GM19351 (cell line): ENCODE data around the gene ASXL2.

Source experiments
- ATAC-seq: cut with Tn5 transposase; IDR thresholded peaks from one replicate; pipeline ENCODE4 v1.9.1; 2021; ENCODE audit warnings: mild to moderate bottlenecking, moderate library complexity; ENCODE audit not compliant: unreplicated experiment

Gene ASXL2

DNA sequence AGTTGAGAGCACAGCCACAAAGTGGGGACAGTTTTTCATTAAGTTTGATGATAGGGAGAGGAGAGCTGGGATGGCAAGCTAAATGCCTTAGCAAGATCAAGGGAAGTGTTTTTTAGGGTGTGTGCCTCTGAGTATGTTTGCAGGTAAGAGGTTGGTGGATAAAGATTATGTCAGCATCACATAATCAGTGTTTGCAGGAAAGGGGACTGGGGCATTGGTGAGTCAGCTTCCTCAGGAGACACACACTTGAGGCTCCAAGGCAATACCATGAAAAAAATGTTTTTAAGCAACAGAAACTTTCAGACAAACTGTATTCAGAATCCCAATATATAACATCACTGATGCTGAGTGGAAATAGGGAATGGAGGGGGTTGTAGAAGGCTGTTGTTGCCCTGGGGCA, 179.5 kb downstream of the ASXL2 start:
- ATAC-seq = no peak

DNA sequence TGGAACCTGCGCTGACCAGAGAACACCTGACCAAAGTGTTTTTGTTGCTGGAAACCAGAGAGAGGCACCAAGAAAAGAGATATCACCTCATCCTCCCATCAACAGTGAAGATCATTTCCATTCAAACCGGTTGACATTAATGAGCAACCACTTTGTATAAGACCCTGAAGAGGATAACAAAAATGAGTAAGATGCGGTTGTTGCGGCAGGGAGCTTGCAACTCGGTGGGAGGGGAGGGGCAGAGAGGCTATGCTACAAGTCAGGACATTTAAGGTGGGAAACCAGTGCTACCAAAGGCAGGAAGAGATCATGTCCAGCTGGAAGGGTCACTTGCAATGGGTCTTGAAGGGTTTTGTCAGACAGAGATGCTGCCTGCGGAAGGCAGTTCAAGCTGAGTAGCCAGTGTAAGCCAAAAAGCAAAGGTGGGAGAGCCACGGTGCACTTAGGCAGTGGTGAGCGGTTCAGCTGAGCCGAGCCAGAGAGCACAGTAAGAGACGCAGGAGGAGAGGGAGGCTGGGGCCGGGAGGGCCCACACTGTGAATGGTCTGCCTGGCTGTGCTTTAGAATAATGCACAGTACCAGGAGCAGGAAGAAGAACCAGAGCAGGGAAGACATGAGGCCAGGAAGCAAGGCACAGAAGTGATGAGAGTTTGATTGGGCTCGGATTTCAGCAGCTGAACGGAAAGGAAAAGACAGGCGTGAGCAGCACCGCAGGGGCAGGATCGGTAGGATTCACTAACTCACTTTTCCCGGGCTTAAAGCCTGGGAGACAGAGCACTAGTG, 180.5 kb downstream of the ASXL2 start:
- no peak for ATAC-seq

DNA sequence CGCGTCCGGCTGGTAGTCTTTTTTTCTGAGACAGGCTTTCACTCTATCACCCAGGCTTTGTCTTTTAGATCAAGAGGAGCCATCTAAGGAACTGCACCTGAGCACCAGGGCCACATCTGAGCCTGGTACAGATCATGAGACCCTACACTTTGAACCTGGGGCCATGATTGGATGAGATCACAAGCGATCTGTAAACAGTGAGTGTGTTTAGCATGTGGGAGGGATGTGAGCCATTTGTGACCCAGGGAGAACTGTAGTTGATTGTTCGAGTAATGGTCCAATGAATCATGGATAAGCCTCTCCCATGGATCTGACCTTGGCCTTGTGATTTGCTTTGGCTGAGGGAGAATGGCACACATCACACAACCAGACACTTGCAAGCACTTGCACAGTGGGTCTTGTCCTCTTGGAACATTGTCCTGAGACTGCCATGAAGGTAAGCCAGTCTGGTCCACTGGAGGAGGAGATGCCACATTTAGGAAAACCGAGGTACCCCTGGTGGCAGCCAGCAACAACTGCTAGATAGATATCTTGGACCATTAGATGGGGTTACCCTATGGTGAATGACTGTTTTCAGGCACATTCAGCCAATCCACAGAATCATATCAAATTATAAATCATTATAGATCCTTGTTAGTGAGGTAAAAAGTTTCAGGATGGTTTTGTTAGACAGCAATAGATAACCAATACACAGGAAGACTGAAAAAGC, 185.4 kb downstream of the ASXL2 start:
- no peak for ATAC-seq

DNA sequence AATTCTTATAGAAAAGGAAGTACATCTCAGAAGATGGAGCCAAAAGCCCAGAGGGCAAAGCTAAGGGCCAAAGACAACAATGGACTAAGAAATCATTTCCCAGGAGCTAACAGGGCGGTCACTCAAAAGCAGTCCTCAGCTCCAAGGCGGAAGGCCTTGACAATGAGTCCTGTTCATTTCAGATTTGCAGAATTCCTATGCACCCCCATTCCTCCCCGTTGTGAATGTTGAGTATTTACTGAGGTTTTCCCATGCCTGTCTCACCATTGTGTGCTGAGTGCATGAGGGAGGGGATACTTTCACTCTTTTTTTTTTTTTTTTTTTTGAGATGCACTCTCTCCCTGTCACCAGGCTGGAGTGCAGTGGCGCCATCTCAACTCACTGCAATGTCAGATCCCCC, 186.1 kb downstream of the ASXL2 start:
- ATAC-seq = no peak

DNA sequence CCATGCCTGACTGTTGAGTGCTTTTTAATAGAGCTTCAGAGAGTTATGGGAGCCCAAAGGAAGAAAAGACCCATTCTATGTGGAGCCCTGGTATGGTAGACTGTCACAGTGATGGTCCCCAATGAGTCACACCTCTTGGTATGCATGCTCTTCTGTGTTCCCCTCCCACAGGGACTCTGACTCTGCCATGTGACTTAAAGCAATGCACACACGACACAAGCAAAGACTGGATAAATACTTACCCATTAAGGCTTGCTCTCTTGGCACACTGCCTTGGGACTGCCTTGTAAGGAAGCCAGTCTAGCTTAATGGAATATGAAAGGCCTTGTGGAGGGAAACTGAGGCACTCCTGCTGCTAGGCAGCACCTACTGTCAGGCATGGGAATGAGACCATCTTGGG, 188.2 kb downstream of the ASXL2 start:
- ATAC-seq = no peak

DNA sequence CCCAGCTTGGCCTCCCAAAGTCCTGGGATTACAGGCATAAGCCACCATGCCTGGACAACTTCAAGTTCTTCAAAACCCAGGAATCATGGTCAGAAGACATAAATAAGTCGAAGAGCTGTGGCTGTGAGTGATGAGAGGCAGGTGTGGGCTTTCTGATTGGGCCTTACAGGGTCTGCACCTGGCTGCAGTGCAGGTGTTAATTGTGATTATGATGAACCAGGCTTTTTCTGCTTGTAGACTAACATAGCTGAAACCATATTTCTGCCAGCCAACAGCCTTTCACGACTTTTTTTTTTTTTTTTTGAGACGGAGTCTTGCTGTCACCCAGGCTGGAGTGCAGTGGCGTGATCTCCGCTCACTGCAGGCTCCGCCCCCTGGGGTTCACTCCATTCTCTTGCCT, 190.1 kb downstream of the ASXL2 start:
- ATAC-seq = no peak

DNA sequence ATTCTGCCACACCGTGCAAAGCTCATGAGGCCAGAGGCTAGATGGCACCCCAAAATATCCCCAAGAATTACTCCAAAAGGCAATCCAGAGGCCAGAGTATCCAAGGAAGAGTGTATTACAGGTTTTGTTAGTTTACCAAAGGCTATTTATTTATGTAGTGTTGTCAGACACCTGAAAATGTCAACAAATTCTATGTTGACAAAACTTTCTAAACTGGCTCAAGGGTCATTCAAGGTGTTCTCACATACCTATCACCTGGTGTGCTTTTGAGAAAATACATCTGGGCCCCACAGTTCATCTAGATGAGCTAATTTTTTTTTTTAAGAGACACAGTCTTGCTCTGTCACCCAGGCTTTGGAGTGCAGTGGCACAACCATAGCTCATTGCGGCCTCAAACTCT, 192.5 kb downstream of the ASXL2 start:
- no peak for ATAC-seq

DNA sequence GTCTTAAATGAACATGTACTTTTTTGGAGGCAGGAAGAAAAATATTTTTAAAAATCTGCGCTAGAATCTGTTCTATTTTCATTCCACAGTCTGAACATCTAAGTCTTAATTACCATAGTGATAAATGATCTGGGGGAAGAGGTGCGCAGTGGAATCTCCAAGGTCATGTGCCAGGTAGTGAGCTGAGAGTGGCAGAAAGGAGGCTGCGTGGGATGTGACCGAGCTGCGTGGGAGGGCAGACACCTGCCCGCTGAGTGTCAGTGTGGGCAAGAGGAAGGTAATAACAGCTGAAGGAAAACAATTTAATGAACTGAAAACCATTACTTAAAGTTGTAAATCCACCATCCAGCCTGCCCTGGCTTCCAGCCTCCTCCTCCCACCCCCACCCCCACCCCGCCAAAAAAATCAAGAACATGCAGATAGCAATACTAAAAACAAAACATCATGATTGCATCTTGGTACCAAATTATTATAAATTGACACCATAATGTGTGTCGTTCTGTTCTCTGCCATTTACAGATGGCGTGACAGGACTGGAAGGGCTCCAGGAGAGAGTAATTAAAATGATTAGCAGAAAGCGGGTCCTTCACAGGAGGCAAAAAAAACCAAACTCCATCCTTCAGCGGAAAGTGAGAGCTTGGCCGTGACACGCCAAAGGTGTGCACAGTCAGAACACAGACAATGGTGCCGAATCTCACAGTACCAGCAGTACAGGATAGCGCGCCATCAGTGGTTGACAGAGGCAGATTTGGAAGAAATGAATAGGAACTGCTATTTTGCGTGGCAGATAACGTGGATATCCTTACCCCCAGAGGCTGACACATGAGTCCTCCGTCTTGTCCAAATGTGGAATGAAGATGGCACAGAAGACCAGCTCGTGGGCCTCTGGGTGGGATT, 193.5 kb downstream of the ASXL2 start:
- no peak for ATAC-seq
